GM23338 (cell line): Measurements from ENCODE around the gene ATG2A. TPM values are rescaled to one million over a fixed set of nuclear protein-coding genes. Genes with fewer than 3 reads are reported as not detected.

Experiments
- ATAC-seq: fragments of 200-7000 bp; cut with Tn5 transposase; 3 replicates; pipeline ENCODE4 v1.9.1; 2020
- DNase-seq: peaks from one replicate; pipeline ENCODE4 v3.0.0-alpha.2; 2015; ENCODE audit warnings: low spot score
- H2AFZ ChIP-seq: fragments of 200-600 bp; sonication (generic); 2 replicates; pipeline ENCODE4 v1.8.0; 2016; ENCODE audit warnings: antibody characterized with exemption, mild to moderate bottlenecking, moderate library complexity
- H3F3A ChIP-seq: fragments of 200-600 bp; sonication (generic); replicated peaks from 2 replicates; pipeline ENCODE4 v1.8.0; 2017; ENCODE audit warnings: antibody characterized with exemption, mixed run types, low read depth
- H3K27ac ChIP-seq: fragments of 200-600 bp; sonication (generic); 2 replicates; pipeline ENCODE4 v1.6.1; 2016; ENCODE audit warnings: low read depth
- H3K27me3 ChIP-seq: fragments of 200-600 bp; sonication (generic); 2 replicates; pipeline ENCODE4 v1.8.0; 2016; ENCODE audit warnings: mild to moderate bottlenecking, mixed run types, moderate library complexity; ENCODE audit not compliant: insufficient read depth
- H3K36me3 ChIP-seq: fragments of 200-600 bp; sonication (generic); 2 replicates; pipeline ENCODE4 v1.8.0; 2016; ENCODE audit warnings: mild to moderate bottlenecking; ENCODE audit not compliant: insufficient read depth
- H3K4me1 ChIP-seq: fragments of 200-600 bp; sonication (generic); 2 replicates; pipeline ENCODE4 v1.8.0; 2016; ENCODE audit warnings: mild to moderate bottlenecking, moderate library complexity; ENCODE audit not compliant: insufficient read depth
- H3K4me2 ChIP-seq: fragments of 200-600 bp; sonication (generic); 2 replicates; pipeline ENCODE4 v1.7.1; 2017; ENCODE audit warnings: mixed run types
- H3K4me3 ChIP-seq: fragments of 200-600 bp; sonication (generic); 2 replicates; pipeline ENCODE4 v1.6.1; 2016; ENCODE audit warnings: mixed run types
- H3K79me2 ChIP-seq: fragments of 200-600 bp; sonication (generic); replicated peaks from 2 replicates; pipeline ENCODE4 v1.8.0; 2017; ENCODE audit warnings: mild to moderate bottlenecking; ENCODE audit not compliant: insufficient read depth
- H3K9me2 ChIP-seq: fragments of 200-600 bp; sonication (generic); 2 replicates; pipeline ENCODE4 v1.8.0; 2017; ENCODE audit not compliant: insufficient read depth
- H4K20me1 ChIP-seq: fragments of 200-600 bp; sonication (generic); replicated peaks from 2 replicates; pipeline ENCODE4 v1.8.0; 2017; ENCODE audit warnings: mild to moderate bottlenecking; ENCODE audit not compliant: insufficient read depth
- H3K27ac Mint-ChIP-seq: 2 replicates; pipeline ENCODE4 v1.8.0; 2020; ENCODE audit warnings: inconsistent platforms, mild to moderate bottlenecking, moderate library complexity, mixed read lengths
- H3K27me3 Mint-ChIP-seq: 3 replicates; pipeline ENCODE4 v1.8.0; 2022; ENCODE audit warnings: low read depth, mild to moderate bottlenecking, moderate library complexity, mixed read lengths, inconsistent platforms; ENCODE audit not compliant: insufficient read depth, poor library complexity
- H3K36me3 Mint-ChIP-seq: 3 replicates; pipeline ENCODE4 v1.8.0; 2021; ENCODE audit warnings: low read depth, mild to moderate bottlenecking, inconsistent platforms, moderate library complexity, mixed read lengths
- H3K4me1 Mint-ChIP-seq: 3 replicates; pipeline ENCODE4 v1.8.0; 2020; ENCODE audit warnings: mild to moderate bottlenecking, inconsistent platforms, mixed read lengths
- H3K4me3 Mint-ChIP-seq: 3 replicates; pipeline ENCODE4 v1.8.0; 2021; ENCODE audit warnings: moderate library complexity, mild to moderate bottlenecking, inconsistent platforms, mixed read lengths
- H3K9me3 Mint-ChIP-seq: 3 replicates; pipeline ENCODE4 v1.8.0; 2020; ENCODE audit warnings: moderate library complexity, mild to moderate bottlenecking, inconsistent platforms, mixed read lengths
- CREB1 ChIP-seq: fragments of 250-450 bp; sonication (Bioruptor Pico); IDR thresholded peaks from 2 replicates; pipeline ENCODE4 v1.5.0; 2020; ENCODE audit warnings: low read depth, mild to moderate bottlenecking, moderate library complexity
- EZH2 ChIP-seq: fragments of 200-600 bp; sonication (generic); IDR thresholded peaks from one replicate; pipeline ENCODE4 v1.8.0; 2017; ENCODE audit warnings: antibody characterized with exemption, mild to moderate bottlenecking, low read depth; ENCODE audit not compliant: unreplicated experiment
- EZH2phosphoT487 ChIP-seq: fragments of 200-600 bp; sonication (generic); IDR thresholded peaks from one replicate; pipeline ENCODE4 v1.8.1; 2018; ENCODE audit warnings: antibody characterized with exemption; ENCODE audit not compliant: unreplicated experiment
- JUNB ChIP-seq: IDR thresholded peaks from one replicate; pipeline ENCODE4 v1.6.1; 2016; ENCODE audit warnings: antibody characterized with exemption; ENCODE audit not compliant: unreplicated experiment
- NANOG ChIP-seq: IDR thresholded peaks from 2 replicates; pipeline ENCODE4 v1.6.1; 2016; ENCODE audit warnings: antibody characterized with exemption, borderline replicate concordance
- POLR2AphosphoS5 ChIP-seq: IDR thresholded peaks from 2 replicates; pipeline ENCODE4 v1.6.1; 2016; ENCODE audit warnings: antibody characterized with exemption, low read depth
- REST ChIP-seq: IDR thresholded peaks from one replicate; pipeline ENCODE4 v1.6.1; 2018; ENCODE audit warnings: antibody characterized with exemption; ENCODE audit not compliant: unreplicated experiment
- STAT1 ChIP-seq: IDR thresholded peaks from one replicate; pipeline ENCODE4 v1.6.1; 2016; ENCODE audit warnings: antibody characterized with exemption; ENCODE audit not compliant: unreplicated experiment
- ZNF114 ChIP-seq: fragments of 250-450 bp; sonication (Bioruptor Pico); IDR thresholded peaks from 2 replicates; pipeline ENCODE4 v1.5.0; 2020; ENCODE audit warnings: mild to moderate bottlenecking, moderate library complexity
- ZNF331 ChIP-seq: fragments of 250-450 bp; sonication (Bioruptor Pico); IDR thresholded peaks from 2 replicates; pipeline ENCODE4 v1.5.0; 2020; ENCODE audit warnings: low read depth, mild to moderate bottlenecking, moderate library complexity
- polyA plus RNA-seq: library from polyadenylated mRNA; unstranded; fragments of >200 nt; fragmentation: Nextera tagmentation; extraction: Ambion mirVana; gene quantifications from 2 replicates; pipeline ENCODE4 v1.2.1, GENCODE V29; 2016
- total RNA-seq: library from RNA; depleted of rRNA; stranded (reverse); fragments of >200 nt; shearing (Covaris generic); gene quantifications from 2 replicates; pipeline ENCODE4 v1.2.3, GENCODE V29; 2014
- TF ChIP-seq, protein P1 (sequence below), 2 experiments: fragments of 200-600 bp in 1 of 2; sonication (generic) in 1 of 2; conservative IDR thresholded peaks; 2 replicates each; pipeline versions ENCODE4 v1.5.1 to v1.6.1; 2016 to 2017; ENCODE audit warnings: antibody characterized with exemption in 2 of 2, low read depth in 2 of 2, mild to moderate bottlenecking in 2 of 2, moderate library complexity in 1 of 2
- TF ChIP-seq, protein P2 (sequence below): IDR thresholded peaks from 2 replicates; pipeline ENCODE4 v1.6.1; 2016; ENCODE audit warnings: antibody characterized with exemption
- TF ChIP-seq, protein P3 (sequence below): fragments of 250-450 bp; sonication (Bioruptor Pico); IDR thresholded peaks from 2 replicates; pipeline ENCODE4 v1.5.0; 2020; ENCODE audit warnings: mild to moderate bottlenecking, moderate library complexity

ATG2A gene
- total and polyA plus RNA-seq, 2 experiments from 2014 or later = 8.7 to 31.7 TPM

- Mint-ChIP-seq H3K4me3 (no peak overlapping the region; the same call in 2 of the 3 replicates), H3K27ac (no peak overlapping the region), H3K36me3 (no peaks in the 10 kb centered on the region; the same call in 2 of the 3 replicates), H3K27me3 (peaks cover 15% of the 10 kb centered on the region), H3K9me3 (no peaks in the 10 kb centered on the region), H3K4me1 (peaks cover 17% of the 10 kb centered on the region)
- no peaks in the 10 kb centered on the region for H3K79me2 ChIP-seq
- no peaks in the 10 kb centered on the region for H4K20me1 ChIP-seq
- no peaks in the 10 kb centered on the region for H3F3A ChIP-seq
- no peak overlapping the region for H3K4me2 ChIP-seq
- no peak overlapping the region for H2AFZ ChIP-seq
- H3K27ac ChIP-seq = no peak overlapping the region
- H3K4me3 ChIP-seq = no peak overlapping the region
- H3K27me3 ChIP-seq = no peaks in the 10 kb centered on the region
- ATAC-seq (no peak), DNase-seq (no peak)
- H3K4me1 ChIP-seq = peaks cover 12% of the 10 kb centered on the region; the same call in 1 of the 2 replicates
- no peaks in the 10 kb centered on the region for H3K36me3 ChIP-seq
- TF ChIP-seq ZNF331 = no peak
- TF ChIP-seq, protein P1, sequence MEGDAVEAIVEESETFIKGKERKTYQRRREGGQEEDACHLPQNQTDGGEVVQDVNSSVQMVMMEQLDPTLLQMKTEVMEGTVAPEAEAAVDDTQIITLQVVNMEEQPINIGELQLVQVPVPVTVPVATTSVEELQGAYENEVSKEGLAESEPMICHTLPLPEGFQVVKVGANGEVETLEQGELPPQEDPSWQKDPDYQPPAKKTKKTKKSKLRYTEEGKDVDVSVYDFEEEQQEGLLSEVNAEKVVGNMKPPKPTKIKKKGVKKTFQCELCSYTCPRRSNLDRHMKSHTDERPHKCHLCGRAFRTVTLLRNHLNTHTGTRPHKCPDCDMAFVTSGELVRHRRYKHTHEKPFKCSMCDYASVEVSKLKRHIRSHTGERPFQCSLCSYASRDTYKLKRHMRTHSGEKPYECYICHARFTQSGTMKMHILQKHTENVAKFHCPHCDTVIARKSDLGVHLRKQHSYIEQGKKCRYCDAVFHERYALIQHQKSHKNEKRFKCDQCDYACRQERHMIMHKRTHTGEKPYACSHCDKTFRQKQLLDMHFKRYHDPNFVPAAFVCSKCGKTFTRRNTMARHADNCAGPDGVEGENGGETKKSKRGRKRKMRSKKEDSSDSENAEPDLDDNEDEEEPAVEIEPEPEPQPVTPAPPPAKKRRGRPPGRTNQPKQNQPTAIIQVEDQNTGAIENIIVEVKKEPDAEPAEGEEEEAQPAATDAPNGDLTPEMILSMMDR (conservative IDR thresholded peaks at IDR 0.05; ENCODE audit: low read depth in 2 of 2) = no peak
- TF ChIP-seq, protein P2, sequence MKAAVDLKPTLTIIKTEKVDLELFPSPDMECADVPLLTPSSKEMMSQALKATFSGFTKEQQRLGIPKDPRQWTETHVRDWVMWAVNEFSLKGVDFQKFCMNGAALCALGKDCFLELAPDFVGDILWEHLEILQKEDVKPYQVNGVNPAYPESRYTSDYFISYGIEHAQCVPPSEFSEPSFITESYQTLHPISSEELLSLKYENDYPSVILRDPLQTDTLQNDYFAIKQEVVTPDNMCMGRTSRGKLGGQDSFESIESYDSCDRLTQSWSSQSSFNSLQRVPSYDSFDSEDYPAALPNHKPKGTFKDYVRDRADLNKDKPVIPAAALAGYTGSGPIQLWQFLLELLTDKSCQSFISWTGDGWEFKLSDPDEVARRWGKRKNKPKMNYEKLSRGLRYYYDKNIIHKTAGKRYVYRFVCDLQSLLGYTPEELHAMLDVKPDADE = no peak
- TF ChIP-seq REST = no peak
- TF ChIP-seq ZNF114 (CRISPR knock-in tag) = no peak
- TF ChIP-seq POLR2AphosphoS5 = no peak
- TF ChIP-seq, protein P3, sequence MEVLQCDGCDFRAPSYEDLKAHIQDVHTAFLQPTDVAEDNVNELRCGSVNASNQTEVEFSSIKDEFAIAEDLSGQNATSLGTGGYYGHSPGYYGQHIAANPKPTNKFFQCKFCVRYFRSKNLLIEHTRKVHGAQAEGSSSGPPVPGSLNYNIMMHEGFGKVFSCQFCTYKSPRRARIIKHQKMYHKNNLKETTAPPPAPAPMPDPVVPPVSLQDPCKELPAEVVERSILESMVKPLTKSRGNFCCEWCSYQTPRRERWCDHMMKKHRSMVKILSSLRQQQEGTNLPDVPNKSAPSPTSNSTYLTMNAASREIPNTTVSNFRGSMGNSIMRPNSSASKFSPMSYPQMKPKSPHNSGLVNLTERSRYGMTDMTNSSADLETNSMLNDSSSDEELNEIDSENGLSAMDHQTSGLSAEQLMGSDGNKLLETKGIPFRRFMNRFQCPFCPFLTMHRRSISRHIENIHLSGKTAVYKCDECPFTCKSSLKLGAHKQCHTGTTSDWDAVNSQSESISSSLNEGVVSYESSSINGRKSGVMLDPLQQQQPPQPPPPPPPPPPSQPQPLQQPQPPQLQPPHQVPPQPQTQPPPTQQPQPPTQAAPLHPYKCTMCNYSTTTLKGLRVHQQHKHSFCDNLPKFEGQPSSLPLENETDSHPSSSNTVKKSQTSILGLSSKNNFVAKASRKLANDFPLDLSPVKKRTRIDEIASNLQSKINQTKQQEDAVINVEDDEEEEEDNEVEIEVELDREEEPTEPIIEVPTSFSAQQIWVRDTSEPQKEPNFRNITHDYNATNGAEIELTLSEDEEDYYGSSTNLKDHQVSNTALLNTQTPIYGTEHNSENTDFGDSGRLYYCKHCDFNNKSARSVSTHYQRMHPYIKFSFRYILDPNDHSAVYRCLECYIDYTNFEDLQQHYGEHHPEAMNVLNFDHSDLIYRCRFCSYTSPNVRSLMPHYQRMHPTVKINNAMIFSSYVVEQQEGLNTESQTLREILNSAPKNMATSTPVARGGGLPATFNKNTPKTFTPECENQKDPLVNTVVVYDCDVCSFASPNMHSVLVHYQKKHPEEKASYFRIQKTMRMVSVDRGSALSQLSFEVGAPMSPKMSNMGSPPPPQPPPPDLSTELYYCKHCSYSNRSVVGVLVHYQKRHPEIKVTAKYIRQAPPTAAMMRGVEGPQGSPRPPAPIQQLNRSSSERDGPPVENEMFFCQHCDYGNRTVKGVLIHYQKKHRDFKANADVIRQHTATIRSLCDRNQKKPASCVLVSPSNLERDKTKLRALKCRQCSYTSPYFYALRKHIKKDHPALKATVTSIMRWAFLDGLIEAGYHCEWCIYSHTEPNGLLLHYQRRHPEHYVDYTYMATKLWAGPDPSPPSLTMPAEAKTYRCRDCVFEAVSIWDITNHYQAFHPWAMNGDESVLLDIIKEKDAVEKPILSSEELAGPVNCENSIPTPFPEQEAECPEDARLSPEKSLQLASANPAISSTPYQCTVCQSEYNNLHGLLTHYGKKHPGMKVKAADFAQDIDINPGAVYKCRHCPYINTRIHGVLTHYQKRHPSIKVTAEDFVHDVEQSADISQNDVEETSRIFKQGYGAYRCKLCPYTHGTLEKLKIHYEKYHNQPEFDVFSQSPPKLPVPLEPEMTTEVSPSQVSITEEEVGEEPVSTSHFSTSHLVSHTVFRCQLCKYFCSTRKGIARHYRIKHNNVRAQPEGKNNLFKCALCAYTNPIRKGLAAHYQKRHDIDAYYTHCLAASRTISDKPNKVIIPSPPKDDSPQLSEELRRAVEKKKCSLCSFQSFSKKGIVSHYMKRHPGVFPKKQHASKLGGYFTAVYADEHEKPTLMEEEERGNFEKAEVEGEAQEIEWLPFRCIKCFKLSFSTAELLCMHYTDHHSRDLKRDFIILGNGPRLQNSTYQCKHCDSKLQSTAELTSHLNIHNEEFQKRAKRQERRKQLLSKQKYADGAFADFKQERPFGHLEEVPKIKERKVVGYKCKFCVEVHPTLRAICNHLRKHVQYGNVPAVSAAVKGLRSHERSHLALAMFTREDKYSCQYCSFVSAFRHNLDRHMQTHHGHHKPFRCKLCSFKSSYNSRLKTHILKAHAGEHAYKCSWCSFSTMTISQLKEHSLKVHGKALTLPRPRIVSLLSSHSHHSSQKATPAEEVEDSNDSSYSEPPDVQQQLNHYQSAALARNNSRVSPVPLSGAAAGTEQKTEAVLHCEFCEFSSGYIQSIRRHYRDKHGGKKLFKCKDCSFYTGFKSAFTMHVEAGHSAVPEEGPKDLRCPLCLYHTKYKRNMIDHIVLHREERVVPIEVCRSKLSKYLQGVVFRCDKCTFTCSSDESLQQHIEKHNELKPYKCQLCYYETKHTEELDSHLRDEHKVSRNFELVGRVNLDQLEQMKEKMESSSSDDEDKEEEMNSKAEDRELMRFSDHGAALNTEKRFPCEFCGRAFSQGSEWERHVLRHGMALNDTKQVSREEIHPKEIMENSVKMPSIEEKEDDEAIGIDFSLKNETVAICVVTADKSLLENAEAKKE (CRISPR knock-in tag) = no peak
- no peak for TF ChIP-seq EZH2phosphoT487
- TF ChIP-seq STAT1 = no peak
- no peak for TF ChIP-seq EZH2
- no peak for TF ChIP-seq NANOG
- no peak for TF ChIP-seq CREB1 (CRISPR knock-in tag)
- TF ChIP-seq JUNB = no peak
- no peaks in the 10 kb centered on the region for H3K9me2 ChIP-seq
These were observed 24.6 kb downstream of the ATG2A start for GRCh38 chr11:64892411-64892831.
